GM19023 (cell line): Measurements from ENCODE around the gene GGA2.
"Not testable (repeated sequence)": the region's sequence is repeated elsewhere in the genome, so short reads cannot be mapped to it uniquely, and the experiment has no call there.

Experiments used
- ATAC-seq: cut with Tn5 transposase; IDR thresholded peaks from one replicate; pipeline ENCODE4 v1.9.1; 2021; ENCODE audit warnings: mild to moderate bottlenecking, moderate library complexity; ENCODE audit not compliant: unreplicated experiment

Gene GGA2

DNA sequence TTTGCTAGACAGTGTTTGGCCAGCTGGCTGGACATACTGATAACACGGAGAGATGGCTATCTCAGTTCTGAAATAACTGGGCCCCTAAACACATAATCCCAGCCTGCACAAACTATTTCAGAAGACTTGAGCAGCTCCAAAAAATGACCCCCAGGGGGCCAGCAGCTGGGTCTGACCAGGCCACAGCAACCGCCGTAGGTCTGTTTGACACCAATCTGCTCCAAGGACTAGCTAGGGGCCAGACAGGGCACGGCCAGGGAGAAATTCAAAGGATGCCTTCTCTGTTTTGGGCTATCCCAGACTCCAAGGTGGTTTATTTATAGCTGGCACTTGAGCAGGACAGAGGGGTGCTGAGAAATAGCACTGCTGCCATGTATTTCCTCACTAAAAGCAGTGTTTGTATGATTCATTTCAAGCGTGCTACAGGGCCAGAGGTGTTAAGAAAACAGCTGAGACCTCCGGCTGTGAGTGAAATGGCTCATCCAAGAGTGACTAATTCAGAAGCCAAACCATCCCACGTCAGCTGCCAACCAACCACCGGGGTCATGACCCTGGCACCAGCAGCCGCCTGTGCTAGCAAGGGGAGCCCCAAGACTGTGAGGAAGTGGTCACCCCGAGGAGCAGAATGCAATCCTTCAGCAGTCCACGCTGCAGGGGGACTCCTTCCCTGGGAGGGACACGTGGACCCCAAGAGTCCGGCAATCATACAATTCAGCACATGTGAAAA, 5.7 kb downstream of the GGA2 start:
- peak; percentile 66 for ATAC-seq

DNA sequence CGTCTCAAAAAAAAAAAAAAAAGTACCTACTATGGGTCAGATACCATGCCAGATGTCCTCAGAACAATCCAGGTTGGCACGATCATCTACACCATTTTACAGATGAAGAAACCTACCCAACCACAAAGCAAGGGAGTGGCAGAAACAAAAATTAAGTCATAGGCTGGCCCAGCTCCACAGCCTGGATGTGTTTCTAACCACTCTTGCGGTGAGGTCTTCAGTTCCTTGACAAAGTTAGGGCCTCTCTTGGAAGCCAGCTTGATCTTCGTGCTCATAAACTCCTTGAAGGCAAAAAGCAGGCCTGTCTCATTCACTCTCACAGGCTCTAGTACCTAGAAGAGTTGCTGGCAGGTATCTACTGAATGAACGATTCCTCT, 6.2 kb downstream of the GGA2 start:
- ATAC-seq: no peak

DNA sequence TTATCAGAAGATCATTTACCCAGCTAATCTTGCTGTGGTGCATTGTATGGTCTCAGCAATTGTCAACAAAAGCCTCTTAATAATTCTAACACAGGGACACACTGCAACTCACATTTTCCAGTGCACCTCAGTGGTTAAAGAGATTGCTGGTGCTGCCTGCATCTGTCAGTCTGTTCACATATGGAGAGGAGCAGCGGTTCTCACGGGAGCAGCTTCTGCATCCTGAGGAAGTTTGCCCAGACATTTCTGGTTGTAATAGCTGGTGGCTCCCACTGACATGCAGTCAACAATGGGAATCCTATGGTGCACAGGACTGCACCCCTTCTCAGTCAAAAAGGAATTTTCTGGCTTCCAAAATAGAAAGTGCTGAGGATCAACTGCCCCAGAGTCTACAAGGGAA, 7.8 kb downstream of the GGA2 start:
- no peak for ATAC-seq

DNA sequence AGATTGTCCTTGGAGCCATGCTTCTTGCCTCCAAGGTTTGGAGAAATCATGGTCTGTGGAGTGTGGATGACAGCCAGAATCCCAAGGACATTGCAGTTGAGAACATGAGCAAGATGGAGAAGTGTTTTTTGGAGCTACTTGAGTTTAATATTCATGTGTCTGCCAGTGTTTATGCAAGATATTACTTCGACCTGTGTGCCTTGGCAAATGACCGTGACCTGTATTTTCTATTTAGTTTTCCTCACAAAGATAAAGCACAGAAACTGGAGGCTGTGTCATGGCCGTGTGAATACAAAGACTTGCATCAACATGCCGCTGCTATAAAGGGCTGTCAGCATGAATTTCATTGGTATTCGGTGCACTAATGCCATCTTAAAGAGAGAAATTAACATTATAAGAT, 9.0 kb downstream of the GGA2 start:
- ATAC-seq: no peak

DNA sequence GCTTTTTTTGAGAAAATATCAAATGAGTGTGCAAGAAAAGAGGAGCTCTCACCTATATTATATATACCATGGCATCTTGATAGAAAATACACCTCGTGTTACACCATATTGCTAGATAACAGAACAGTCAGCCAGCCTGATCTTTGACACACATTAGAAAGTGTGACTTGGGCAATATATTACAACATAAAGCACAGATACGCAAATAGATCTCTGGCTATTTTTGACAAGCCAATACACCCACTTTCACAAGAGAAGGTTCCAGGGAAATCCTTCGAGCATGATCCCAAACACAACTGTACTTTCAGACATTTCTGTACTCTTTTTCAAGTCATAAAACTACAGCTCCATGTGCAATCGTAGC, 9.4 kb downstream of the GGA2 start:
- ATAC-seq: no peak

DNA sequence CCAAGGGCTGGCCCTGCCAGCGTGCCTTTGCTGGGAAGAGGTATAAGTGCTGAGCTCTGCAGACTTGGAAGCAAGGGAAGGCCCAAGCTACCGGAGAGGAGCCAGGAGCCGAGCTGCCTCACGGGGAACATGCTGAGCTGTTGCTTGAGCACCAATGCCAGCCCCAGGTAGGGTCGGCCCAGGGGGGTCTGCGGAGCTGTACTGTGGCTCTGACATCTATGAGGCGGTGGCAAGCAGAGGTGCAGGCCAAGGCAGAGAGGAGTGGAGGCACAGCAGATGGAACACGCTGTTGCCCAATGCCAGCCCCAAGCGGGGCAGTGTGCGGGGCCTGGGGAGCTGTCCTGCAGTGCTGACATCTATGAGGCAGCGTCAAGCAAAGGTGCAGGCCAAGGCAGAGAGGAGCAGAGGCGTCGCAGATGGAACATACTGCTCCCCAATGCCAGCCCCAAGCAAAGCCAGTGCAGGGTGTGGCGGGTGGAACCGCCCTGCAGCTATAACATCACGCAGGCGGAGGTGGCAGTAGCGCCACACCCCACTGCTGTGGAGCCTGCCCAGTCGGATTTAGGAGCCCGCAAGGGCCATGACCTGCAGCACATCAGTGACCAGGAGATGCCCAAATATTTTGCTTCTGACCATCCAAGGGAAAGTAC, 10.0 kb downstream of the GGA2 start:
- ATAC-seq: no peak

DNA sequence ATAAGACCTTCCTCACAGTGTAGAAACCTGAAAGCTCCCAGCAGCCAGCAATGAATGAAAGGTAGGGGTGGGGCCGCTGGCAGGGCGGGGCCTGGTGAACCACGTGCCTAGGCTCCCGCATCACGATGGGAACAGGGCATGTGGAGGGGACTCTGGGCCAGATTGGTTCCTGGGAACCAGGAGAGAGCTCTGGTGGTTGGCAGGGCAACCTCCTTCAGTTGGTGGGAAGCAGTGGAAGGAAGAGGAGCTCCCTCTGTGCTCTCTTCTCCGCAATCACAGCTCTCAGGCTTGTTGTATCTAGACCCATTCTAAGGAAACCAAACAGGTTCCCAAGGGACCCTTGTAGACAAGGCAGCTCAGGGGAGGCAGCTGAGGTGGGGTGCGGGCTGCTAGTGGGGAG, 10.5 kb downstream of the GGA2 start:
- no peak for ATAC-seq

DNA sequence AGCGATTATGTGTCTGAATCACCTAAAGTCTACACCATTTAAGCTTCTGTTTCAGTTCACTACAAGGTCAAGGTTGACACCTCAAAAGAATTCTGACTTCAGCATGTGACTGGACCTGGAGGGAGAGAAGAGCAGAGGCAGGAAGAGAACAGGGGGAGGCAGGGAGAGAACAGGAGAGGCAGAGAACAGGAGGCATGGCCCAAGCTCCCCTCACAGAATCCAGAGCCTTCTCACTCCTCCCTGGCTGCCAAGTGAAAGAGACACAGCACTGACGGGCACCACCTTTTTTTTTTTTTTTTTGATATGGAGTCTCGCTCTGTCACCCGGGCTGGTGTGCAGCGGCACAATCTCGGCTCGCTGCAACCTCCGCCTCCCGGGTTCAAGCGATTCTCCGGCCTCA, 11.4 kb downstream of the GGA2 start:
- no peak for ATAC-seq

DNA sequence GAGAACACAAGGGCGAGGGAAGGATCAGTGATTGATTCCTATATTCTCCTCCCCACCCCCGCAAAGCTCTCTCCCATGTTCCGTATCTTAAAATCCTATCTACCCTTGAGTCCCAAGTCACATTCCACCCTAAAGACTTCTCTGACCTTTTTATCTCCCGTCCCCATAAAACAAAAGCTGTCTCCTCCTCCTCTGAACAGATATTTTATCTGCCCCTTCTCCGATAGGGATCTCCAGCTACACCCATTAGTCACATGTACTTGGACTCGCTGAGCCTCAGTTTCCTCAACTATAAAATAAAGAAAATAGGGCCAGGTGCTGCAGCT, 12.8 kb downstream of the GGA2 start:
- no peak for ATAC-seq

DNA sequence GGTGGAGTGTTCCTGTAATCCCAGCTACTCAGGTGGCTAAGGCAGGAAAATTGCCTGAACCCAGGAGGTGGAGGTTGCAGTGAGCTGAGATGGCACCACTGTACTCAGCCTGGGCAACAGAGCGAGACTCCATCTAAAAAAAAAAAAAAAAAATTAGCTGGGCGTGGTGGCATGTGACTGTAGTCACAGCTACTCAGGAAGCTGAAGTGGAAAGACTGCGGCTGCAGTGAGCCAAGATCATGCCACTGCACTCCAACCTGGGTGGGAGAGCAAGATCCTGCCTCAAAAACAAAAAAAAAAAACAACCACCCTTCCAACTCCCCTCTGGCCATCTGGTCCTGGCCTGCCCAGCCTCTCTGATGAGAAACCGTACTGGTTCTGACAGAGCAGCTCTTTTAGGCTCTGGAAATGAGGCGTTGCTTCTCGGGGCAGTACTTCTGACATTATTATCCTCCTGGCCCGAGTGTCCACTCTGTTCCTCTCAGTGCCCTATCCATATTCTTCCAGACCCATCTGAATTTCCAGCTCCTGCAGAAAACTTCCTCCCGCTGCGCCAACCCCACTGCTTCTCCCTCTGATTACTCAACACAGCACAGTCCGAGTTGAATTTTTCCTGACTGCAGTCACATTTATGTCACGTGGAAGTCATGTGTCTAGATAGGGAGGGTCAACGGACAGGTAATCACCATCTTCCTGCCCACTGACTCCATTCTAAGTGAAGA, 13.3 kb downstream of the GGA2 start:
- no peak for ATAC-seq

DNA sequence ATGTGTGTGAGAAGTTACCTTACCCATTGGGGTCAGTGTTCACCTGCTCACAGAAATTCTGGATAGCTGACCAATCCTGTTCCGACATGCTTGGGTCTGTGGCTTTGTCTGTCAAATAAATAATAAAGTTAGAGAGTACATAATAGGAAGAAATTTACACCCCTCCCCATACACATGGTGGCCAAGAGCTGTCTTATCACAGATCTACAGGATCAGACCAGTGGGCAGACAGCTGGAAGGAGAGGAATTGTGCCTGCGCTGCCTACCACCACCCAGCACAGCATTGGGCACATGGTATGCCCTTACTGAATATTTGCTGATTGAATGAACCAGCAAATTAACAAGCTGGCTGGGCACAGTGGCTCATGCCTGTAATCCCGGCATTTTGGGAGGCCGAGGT, 14.6 kb downstream of the GGA2 start:
- ATAC-seq: no peak

DNA sequence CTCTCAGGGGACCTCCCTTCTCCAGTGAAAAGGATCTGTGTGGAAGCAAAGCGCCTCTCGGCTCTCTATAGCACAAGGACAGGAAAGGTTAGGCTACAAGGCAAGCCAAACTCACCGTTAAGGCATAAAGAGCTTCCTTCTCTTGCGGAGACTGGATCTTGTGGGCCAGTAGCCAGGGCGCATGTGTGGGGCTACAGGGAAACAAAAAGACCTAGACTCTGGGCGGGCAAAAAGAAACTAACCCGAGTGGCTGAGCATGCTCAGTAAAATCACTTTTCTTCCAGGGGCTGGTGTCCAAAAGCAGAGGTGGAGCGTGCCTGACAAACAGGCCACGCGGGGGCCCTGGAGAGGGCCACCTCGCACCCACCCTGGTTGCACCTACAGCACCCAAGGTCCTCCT, 16.1 kb downstream of the GGA2 start:
- ATAC-seq: no peak

DNA sequence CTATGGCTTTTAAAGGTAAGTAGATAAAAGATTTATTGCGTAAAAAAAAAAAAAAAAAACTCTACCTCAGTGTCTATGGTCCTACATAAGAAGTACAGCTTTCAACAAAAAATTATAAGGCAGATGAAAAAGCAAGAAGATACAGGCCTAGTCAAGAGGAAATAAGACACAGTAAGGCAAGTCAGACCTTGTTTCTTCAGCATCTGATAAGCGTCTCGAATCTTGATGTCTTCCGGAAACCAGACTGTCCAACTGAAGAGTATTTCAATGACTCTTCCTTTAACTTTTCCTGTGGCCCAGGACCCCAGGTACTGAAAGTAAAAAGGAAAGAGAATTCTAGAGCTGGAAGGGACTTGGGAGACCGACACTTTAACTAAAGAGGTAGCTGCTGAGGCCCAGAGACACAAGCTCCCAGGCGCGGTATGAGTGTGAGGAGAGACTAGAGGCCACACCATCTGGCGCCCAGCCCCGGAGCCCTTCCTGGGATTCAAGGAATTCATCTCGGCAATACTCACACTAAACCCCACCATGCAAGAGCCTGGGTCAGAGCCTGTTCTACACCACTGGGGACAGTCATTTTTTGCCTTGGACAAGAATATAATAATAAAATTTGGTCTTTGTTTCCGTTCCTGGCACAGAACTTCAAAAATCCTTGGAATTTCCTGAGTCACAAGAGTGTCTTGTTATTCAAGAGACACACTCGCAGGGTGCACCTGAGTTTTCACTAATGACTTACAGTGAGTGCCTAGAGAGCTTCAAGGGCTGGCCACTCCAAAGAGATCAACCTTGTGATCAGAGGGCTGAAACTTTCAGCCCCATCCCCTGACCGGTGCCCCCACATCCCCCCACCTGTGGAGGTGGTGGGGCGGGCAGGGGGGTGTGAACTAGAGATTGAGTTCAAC, 18.6 kb downstream of the GGA2 start:
- no peak for ATAC-seq

DNA sequence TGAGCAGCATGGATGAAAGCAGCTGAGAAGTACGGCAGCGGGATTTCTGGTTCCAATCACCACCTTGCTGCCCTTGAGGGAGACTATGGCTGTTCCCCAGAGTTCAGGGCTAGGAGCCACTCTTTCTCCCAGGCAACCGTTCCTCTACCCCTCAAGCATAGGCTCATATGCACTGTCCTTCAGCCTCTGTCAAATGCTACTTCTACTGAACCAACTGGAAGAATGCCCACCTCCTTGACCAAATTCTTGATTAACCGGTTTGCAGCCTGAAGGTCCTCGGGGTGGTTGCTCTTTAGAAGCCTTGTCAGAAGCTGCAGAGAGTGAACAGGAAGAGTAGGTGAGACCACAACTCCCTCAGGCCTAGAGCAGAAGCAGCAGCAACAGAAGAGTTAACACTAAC, 23.8 kb downstream of the GGA2 start:
- ATAC-seq: no peak

DNA sequence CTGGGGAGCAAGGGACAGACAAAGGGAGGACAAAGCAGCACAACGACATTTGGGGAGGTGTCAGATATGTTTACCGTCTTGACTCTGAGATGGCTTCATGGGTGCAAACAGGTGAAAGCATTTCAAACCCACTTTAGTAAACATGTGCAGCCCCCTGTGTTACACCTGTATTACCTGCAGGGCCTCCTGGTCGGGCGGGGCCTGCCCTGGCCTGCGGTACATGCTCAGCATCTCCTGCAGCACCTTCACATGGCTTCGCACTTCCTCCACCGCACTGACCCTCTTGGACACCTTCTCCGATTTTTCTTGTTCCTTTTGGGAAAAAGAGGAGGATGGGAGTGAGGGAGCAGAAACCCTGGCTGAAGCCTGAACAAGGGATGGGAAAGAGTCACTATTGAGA, 24.5 kb downstream of the GGA2 start:
- ATAC-seq: no peak

DNA sequence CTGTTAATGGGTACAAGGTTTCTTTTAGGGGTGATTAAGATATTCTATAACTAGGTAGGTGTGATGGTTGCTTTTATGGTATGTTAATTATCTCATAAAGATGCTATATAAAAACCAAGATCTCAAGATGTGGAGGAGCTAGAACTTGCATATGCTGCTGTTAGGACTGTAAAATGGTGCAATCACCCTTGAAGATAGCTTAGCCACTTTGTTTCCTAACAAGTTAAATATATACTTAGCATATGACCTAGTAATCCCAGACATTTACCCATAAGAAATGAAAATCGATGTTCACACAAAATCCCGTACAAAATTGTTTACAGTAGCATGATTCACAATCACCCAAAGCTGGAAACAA, 25.1 kb downstream of the GGA2 start:
- ATAC-seq: no peak

DNA sequence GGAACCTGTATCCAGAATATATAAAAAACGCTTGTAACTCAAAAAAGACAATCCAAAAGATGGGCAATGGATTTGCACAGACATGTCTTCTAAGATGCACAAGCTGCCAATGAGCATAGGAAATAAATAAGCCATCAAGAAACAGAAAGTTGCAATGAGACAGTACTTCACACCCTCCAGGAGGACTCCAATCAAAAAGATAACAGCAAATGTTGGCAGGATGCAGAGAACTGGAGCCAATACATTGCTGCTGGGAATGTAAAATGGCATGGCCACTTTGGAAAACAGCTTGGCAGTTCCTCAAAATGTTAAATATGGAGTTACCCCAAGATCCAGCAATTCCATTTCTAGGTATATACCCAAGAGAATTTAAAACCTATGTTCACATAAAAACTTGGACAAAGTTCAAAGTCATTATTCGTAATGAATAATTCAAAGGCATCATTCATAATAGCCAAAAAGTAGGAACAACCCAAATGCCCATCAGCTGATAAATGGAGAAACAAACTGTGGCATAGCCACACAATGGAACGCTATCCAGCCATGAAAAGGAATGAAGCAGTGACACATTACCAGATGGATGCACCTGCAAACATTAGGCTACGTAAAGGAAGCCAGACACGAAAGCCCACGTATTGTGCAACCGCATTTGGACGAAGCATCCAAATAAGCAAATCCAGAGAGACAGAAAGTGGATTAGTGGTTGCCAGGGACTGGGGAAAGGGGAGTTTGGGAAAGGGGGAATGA, 25.6 kb downstream of the GGA2 start:
- ATAC-seq: no peak

DNA sequence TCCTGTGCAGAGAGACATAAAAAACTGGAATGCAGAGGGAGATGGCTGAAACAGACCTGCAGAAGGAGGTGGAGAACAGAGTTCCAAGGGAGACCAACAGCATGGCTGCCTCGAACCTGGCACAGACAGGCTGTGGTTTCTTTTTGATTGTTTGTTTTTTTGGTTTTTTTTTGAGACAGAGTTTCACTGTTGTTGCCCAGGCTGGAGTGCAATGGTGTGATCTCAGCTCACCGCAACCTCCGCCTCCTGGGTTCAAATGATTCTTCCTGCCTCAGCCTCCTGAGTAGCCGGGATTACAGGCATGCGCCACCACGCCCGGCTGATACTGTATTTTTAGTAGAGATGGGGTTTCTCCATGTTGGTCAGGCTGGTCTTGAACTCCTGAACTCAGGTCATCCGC, 26.8 kb downstream of the GGA2 start:
- not testable (repeated sequence) for ATAC-seq

DNA sequence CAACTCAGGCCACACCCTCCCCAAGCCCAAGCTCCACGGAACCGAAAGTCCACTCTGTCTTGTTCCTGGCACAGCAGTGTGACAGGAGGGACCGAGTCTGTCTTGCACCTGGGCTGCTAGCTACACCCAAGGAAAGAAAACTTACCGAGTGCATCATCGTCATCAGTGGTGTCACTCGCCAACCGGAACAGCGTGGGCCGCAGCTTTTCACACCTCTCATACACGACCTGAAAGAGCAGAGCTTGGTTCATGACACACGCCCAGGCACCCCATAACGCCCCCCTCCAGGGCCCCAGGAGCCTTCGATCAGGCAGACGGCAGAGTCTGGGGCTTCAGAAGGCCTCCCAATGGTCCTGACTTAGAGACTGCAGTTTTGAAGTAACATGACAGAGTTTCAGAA, 27.5 kb downstream of the GGA2 start:
- ATAC-seq: no peak

DNA sequence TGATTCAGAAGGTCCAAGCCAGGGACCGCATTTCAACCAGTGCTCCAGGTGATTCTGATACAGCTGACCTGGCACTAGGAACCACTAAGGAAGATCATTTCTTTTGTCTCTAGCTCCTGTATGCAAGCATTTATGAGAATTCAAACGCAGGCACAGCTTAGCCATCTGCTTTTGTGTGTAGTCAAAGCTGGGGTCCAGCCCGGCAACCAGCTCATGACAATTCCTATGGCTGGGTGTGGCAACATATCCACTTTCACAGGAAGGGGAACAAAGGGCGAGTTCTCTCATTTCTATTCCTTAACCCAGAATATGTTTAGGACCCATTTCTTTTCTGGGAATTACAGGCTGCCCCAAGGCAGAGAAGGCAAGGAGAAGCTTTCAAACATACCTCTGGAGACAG, 30.0 kb downstream of the GGA2 start:
- no peak for ATAC-seq

DNA sequence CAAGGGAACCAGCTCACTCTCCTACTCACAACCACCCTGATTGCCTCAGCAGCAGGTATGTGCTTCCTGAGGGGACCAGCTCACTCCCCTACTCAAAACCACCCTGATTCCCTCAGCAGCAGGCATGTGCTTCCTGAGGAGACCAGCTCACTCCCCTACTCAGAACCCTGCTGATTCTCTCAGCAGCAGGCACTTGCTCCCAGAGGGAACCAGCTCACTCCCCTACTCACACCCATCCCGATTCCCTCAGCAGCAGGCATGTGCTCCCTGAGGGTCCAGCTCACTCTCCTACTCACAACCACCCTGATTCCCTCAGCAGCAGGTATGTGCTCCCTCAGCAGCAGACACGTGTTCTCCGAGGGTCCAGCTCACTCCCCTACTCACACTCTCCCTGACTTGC, 31.2 kb downstream of the GGA2 start:
- no peak for ATAC-seq
